ENCODE data around the gene ITGB7.

ITGB7 gene, protein sequence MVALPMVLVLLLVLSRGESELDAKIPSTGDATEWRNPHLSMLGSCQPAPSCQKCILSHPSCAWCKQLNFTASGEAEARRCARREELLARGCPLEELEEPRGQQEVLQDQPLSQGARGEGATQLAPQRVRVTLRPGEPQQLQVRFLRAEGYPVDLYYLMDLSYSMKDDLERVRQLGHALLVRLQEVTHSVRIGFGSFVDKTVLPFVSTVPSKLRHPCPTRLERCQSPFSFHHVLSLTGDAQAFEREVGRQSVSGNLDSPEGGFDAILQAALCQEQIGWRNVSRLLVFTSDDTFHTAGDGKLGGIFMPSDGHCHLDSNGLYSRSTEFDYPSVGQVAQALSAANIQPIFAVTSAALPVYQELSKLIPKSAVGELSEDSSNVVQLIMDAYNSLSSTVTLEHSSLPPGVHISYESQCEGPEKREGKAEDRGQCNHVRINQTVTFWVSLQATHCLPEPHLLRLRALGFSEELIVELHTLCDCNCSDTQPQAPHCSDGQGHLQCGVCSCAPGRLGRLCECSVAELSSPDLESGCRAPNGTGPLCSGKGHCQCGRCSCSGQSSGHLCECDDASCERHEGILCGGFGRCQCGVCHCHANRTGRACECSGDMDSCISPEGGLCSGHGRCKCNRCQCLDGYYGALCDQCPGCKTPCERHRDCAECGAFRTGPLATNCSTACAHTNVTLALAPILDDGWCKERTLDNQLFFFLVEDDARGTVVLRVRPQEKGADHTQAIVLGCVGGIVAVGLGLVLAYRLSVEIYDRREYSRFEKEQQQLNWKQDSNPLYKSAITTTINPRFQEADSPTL

DNA sequence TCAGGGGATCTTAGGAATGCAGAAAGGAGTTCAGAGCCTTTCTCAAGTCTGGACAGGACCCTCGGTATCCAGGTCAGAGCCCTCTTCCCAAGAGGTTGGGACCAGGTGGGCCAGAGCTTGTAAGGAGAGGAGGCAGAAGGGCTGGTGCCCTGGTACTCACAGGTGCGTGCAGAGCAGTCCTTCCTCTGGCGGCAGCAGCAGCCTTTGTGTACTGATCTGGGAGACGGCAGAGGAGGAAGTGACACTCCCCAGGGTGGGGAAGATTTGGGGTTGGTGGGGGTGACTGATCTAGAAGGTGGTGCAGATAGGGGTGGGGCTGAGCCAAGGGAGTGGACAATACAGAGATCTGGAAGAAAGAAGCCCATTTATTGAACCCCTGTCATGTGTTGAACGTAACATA is at the start of gene ITGB7:
TSS of gene ITGB7 (minus strand) at position 210 of the 400 bp plus-strand sequence. CDS start 6,808 bp downstream, outside the sequence.
- peak; percentile 50 to 51 for DNase-seq (ENCODE audit: low read depth in 2 of 2)

DNA sequence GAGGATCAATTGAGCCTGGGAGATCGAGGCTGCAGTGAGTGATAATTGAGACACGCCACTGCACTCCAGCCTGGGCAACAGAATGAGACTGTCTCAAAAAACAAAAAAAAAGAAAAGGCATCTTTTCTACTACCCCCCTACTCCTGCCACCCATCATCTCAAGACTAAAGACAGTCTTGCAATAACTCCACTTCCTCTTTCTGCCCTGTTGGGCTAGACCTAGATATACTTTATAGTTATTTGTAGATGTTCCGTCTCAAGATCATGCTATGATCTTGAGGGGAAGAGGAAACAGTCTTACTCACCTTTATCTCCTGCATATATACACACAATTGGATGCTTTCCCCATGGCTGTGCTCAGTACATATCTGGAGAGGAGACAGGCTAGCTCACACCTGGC is 48.9 kb upstream of the ITGB7 start:
- DNase-seq (ENCODE audit: low read depth in 2 of 2): no peak

DNA sequence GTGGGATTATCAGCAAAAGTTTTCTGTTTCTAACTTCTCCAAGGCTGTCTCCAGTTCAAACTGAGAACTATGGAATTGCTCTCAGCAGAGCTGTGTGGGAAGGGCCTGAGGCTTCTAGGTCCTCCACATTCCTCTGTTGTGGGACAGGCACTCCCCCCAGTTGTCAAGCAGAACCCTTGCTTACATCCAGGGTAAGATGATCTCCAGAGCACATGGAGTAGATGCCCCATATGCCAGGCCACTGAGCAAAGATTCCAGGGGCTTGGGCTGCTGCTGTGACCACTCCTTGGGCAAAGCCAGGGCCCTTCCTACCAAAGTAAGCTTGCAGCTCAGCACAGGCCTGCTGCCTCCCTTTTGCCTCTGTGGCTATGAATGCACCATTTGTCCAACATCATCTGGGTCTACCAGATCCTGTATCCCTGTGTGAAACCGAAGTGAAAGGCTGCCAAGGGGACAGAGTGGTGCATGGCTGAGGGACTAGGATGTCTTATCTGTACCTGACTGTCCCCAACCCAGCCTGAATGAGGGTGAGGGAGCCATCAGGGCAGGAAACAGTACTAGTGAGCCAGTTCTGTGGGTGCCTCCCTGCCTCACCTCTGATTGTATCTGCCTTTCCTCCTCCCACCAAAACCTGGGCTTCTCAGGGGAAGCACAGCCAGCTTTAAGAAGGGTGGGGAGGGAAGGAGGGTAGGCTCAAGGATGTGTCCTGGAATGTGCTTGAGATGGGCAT is 47.9 kb upstream of the ITGB7 start:
- no peak for DNase-seq (ENCODE audit: low read depth in 2 of 2)

DNA sequence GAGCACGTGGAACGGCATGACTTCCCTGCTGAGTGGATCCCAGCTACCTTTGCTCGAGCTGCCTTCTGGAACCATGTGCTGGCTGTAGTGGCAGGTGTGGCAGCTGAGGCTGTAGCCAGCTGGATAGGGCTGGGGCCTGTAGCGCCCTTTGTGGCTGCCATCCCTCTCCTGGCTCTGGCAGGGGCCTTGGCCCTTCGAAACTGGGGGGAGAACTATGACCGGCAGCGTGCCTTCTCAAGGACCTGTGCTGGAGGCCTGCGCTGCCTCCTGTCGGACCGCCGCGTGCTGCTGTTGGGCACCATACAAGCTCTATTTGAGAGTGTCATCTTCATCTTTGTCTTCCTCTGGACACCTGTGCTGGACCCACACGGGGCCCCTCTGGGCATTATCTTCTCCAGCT is 46.2 kb upstream of the ITGB7 start:
- DNase-seq (ENCODE audit: low read depth in 2 of 2): no peak

DNA sequence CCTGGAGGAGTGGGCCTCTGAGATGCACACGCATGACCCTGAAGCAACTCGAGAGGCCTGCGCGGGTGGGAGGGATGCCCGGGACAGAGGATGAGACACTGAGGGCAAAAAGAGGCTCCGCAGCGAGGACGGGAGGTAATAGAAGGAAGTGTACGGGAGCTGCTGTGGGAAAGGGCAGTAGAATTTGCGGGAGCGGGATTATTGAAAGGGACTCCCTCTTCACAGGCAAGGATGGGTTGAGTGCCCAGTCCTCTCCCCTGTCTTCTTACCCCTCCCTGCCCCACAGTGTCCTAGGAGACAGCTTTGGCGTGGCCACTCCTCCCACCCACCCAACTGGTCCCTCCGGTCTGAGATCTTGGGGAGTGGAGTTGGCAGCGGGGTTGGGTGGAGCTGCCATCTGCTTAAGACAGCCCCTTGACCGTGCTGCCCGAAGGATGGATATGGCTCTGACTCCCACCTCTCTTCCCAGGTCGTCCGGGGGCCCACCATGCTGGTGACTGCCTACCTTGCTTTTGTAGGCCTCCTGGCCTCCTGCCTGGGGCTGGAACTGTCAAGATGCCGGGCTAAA is 45.4 kb upstream of the ITGB7 start:
- DNase-seq (ENCODE audit: low read depth in 2 of 2): no peak

DNA sequence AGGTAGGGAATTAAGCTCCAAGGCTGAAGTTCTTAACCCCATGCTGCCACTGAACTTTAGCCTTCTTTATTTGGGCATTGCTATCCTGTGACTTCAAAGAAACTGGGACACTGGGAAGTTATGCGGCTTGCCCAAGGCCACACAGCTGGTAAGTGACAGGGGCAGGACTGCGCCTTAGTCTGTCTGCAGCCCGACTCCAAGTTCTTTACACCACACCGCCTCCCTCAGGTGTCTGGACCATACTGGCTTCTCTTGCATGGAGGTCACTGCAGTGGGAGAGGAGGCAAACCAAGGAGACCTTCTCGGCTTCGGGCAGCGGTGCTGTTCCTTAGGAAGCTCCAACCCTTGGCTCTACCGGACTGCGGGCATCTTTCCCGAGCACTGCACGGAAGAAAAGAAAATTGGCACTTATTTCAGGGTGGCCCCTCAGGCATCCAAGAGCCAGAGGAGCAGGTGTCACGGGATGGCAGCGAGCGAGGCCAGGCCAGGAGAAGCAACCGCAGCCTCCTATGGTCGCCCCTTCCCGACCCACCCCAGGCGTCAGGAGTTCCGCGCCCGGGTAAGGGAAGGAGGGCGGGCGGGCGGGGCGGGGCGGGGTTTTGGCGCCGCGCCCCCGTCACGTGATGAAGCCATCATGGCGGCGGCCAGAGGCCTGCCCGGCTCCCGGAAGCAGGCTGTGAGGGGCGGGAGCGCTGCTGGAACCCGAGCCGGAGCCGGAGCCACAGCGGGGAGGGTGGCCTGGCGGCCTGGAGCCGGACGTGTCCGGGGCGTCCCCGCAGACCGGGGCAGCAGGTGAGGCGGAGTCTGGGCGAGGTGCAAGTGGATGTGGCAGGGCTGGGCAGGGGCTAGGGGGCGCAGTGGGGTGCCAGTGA is 44.7 kb upstream of the ITGB7 start:
- DNase-seq (ENCODE audit: low read depth in 2 of 2): peak; percentile 34 to 65

DNA sequence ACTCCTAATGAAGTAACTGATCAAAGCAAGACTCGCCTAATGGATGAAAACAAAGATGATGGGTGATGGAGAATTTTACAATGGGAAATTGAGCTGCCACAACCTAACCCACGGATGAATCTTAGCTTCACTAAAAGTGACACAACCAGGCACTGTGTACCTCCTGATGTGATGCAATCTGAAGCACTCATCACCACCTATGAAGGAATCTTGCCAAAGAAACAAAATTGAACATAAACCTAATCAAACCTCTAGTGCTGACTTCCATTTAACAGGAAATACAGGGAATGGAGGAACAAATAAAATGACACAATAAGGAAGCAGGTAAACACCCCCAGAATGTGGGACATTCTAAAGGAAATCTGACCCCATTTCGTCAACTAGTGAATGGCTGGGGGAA is 38.2 kb upstream of the ITGB7 start:
- no peak for DNase-seq (ENCODE audit: low read depth in 2 of 2)

DNA sequence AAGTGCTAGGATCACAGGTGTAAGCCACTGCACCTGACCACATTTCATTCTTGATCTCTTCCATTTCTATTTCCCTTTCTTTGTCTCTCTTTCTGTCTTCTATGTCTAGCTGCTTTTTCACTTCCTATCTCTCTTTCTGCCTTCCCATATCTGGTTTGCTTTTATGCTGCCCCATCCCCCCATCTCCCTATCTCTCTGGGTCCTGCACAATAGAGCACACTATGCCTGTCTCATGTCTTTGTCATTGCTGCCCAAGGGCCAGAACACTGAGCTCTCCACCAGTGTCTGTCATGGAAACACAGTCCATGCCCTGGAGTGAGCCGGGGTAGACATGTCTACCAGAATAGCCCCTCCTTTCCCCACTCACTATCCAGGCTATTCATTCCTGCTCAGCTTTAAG is 37.3 kb upstream of the ITGB7 start:
- DNase-seq (ENCODE audit: low read depth in 2 of 2): no peak

DNA sequence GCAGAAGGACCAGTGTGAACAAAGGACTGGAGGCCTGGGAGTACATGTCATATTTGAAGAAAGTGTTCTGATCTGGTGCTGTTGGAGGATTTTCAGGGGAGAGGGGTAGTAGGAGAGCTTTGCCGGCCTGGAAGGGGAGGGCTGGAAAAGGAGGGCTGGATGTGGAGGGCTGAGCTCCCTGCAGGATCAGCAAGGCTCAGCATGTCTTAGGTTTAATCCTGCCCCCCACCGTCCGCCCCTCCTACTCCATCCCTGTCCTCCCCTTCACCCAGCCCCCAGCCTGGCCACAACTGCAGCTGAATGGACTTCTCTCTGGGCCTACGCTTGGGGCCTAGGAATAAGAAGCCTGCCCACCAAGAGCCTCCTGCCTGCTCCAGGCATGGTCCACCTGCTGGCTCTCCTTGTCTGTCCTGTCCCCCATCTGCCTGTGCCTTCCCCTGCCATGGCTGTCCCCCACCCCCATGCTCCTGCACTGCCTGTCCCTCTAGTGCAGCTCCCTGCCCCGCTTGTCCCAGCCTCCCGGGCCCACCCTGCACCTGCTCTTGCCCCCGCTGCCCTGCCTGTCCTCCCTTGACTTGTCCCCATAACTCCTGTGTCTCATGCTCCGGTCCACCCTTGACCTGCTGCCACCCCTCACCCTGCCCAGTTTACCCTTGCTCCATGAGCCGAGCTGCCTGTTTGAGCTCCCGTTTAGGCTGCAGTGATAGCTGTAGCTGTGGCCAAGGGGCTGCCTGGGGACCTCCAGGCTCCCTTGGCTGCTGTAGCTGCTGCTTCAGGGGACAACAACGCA is 34.8 kb upstream of the ITGB7 start:
- DNase-seq (ENCODE audit: low read depth in 2 of 2): no peak

DNA sequence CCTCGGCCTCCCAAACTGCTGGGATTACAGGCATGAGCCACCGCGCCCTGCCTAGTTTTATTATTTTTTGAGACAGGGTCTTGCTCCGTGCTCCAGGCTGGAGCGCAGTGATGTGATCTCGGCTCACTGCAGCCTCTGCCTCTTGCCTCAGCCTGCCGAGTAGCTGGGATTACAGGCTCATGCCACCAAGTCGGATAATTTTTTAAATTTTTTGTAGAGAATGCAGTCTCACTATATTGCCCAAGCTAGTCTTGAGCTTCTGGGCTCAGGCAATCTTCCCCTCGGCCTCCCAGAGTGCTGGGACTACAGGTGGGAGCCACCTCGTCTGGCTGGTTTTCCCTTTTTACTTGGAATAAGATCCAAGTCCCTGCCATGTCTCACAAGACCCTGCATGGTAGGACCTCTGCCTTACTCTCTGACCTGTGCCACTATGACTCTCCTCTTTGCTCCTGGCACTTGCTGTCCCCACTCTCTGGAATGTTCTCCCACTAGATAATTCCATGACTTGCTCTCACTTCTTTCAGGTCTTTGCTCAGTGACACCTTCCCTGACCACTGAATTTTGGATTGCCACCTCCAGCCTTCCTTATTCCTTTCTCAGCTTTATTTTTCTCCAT is 32.7 kb upstream of the ITGB7 start:
- DNase-seq (ENCODE audit: low read depth in 2 of 2): no peak

DNA sequence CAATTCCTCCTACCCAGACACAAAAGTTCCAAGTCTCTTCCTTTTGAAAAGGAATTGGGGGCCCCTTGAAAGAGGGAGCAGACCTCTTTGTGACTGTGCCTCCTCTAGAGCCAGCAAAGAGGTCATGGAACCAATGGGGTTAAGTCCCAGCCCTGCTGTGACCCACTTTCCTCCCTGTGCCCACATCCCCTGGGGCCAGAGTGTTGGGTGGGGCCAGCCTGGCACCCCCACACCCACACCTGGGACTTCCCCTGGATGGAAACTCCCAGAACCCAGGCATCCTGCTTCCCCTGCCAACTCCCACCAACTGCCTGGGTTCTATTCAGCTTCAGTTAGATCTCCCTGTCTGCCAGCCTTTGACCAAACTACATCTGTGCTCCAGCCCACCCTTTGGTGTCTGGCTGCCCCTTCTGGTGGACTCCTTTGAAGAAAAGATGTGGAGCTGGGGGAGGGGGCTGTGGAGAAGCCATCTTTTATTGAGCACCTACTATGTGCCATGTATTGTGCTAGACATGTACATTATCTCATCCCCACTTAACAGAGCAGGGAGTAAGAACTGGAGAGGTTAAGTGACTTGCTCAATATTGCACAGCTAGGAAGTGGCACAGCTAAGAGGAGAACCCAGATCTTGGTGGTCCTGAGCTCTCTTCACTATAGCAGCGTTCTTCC is 29.5 kb upstream of the ITGB7 start:
- DNase-seq (ENCODE audit: low read depth in 2 of 2): peak in 1 of 2 donors; percentile 52

DNA sequence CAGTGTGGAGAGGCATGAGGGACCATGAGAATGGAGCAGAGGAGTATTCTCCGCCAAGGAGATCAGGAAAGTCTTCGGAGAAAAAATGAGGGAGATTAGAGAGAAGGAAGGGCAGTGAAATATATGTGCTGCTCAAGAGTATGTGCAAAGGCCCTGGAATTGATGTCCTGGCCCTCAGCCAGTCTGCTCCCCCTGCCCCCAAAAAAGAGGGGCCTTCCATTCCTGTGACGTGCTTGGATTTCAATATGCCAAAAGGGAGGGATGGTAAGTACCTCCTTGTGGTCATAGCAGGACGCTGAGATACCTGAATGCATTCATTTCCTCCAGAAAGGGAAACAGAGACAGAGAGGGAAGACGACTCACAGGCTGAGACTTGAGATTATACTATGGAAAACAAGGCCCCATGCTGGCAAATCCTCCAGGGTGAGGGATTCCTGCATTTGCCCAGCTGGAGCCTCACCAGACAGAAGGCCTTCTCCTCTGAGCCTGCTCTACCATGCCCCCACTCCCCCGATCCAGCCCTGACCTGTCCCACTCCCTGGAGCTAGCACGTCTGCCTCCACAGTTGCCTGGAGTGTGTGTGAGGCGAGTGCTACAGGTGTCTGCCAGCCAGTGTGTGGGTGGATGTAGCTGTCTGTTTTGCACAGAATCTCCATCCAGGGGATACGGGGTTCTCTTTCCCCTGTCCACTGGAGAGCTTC is 28.8 kb upstream of the ITGB7 start:
- no peak for DNase-seq (ENCODE audit: low read depth in 2 of 2)

DNA sequence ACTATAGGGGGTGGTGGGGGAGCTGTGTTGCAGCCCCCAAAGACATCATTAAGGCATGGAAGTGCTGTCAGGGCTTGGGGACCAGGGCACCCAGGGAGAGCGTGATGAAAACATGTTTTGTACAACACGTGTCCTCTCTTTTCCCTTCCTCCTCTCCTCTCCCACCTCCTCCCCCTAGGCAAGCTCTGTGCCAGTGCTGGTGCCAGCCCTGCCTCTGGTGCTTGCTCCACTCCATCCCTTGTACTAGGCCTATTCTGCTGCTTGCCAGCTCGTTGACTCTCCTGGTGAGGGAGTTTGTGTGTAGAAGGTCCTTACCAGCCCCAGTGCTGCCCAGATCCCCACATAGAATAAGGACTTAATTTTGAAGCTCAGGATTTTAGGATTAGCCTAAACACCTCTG is 28.1 kb upstream of the ITGB7 start:
- no peak for DNase-seq (ENCODE audit: low read depth in 2 of 2)

DNA sequence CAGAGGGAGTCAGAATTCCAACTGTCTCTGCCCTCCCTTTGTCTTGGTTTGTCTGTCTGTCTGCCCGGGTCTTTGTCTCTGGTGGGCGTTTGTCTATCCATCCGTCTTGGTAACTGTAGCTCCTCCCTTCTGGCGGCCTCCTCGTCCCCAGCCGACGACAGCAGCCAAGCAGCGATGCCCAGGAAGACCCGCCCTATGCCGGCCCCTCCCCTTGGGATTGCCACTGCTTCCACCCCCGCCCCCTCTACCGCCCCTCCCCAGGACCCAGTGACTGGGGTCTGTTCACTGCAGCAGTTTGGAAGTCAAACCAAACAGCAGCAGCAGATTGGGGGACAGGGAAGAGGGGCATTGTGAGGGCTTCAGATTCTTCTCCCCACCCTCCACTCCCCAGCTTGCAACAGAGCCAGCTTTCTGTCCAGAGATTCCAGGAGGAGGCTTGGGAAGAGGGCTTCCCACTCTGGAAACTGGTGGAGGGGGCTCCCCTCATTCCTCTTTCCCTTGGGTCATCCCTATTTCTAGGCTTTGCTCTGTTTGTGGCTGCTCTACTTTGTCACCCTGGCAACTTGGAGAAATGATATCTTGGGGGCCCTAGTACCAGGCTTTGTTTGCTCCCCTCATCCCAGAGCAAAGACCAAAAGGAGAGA is 27.3 kb upstream of the ITGB7 start:
- no peak for DNase-seq (ENCODE audit: low read depth in 2 of 2)

DNA sequence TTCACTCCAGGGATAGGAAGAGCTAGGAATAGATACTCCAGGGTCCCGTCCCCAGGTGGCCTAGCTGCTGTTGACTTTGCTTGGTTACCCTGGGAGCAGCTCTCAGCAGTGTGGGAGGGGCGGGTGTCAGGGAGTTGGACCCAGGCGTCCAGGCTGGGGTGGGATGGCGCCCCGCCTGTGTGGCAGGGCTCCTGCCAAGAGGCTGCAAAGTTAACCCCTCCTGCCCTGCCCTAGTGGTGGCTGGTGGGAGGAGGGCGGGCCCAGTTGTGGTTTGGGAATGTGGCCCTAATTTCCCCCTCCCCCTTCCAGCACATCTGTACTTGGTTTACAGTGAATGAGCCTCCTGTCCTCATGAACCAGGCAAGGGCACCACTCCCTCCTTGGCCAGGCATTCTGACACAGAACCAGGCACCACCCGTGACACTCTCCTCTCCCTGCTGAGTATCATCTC is 26.6 kb upstream of the ITGB7 start:
- DNase-seq (ENCODE audit: low read depth in 2 of 2): no peak

DNA sequence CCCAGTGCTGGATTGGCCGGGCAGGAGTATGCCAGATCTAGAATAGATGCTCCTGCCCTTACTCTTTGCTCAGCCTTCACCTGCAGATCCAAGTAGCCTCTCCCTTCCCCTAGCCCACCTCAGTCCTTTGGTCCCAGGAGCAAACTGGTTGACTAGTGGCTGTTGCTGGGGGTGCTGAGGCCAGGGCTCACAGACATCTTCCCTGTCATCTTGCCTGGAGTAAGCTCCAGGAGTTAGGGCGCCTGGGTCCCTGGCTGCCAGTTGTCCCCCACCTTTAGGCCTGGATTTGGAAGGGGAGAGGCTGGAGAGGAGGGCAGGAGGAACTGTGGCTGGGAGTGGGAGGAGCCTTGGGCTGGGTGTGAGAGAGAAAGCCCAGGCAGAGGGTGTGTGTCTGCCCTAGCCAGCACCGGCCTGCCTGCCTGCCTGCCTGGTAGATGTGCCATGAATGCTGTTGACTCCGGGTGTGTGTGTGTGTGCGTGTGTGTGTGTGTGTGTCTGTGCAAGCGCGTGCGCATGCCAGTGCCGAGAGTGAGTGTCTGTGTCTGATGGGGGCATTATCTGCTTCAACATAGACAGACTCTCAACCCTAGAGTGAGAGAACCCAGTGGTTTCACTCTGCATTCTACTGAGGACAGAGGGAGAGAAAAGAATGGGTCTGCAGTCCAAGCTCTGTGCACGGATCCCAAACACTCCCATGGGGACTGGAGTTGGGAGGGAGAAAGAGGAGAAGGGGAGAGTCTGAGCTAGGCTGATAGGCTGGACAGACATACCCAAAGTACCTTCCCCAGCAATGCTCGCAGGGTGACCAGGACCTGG is 25.8 kb upstream of the ITGB7 start:
- no peak for DNase-seq (ENCODE audit: low read depth in 2 of 2)

All from stimulated activated CD8-positive, alpha-beta memory T cell treated with anti-CD3 and anti-CD28 coated beads, Interleukin-7, amount 100 ng/mL, for 4 hours (primary cell).